Memory B cell (primary cell): Measurements from ENCODE around the gene FXR2.
A peak's percentile ranks its signal among the peaks of the same experiment; 100 is the strongest.
"Not testable (repeated sequence)": the region's sequence is repeated elsewhere in the genome, so short reads cannot be mapped to it uniquely, and the experiment has no call there.

ENCODE experiments used
- ATAC-seq: fragments of 150-1000 bp; cut with Tn5 transposase; 2 replicates; pipeline ENCODE4 v1.10.0; 2021; ENCODE audit warnings: low read depth, mild to moderate bottlenecking, moderate library complexity
- DNase-seq, 2 donors: peaks; one replicate each; pipeline ENCODE4 v3.0.0; 2022; ENCODE audit warnings: low spot score in 2 of 2
- H3K27ac Mint-ChIP-seq: one replicate; pipeline ENCODE4 v1.8.0; 2022; ENCODE audit warnings: mild to moderate bottlenecking, moderate library complexity, mixed read lengths
- H3K27me3 Mint-ChIP-seq: one replicate; pipeline ENCODE4 v1.8.0; 2022; ENCODE audit warnings: mixed read lengths
- H3K36me3 Mint-ChIP-seq: one replicate; pipeline ENCODE4 v1.8.0; 2022; ENCODE audit warnings: mild to moderate bottlenecking, mixed read lengths
- H3K4me1 Mint-ChIP-seq: one replicate; pipeline ENCODE4 v1.8.0; 2022; ENCODE audit warnings: mixed read lengths
- H3K4me3 Mint-ChIP-seq: one replicate; pipeline ENCODE4 v1.8.0; 2022; ENCODE audit warnings: mild to moderate bottlenecking, moderate library complexity, mixed read lengths
- H3K9me3 Mint-ChIP-seq: one replicate; pipeline ENCODE4 v1.8.0; 2022; ENCODE audit warnings: mixed read lengths

Gene FXR2

GRCh38 chr17:7640783-7641182, 26.1 kb upstream of the FXR2 start:
- H3K9me3 Mint-ChIP-seq, result no peaks in the 10 kb centered on the region
- H3K36me3 Mint-ChIP-seq, result no peaks in the 10 kb centered on the region
- ATAC-seq (no peak), DNase-seq (no peak)
- peaks cover 4% of the 10 kb centered on the region for H3K4me1 Mint-ChIP-seq
- H3K27me3 Mint-ChIP-seq, result no peaks in the 10 kb centered on the region
- H3K4me3 Mint-ChIP-seq, result no peak overlapping the region
- no peak overlapping the region for H3K27ac Mint-ChIP-seq

GRCh38 chr17:7636163-7636562, 21.5 kb upstream of the FXR2 start:
- ATAC-seq (no peak), DNase-seq (no peak)
- Mint-ChIP-seq H3K27ac (no peak overlapping the region), H3K4me1 (no peaks in the 10 kb centered on the region), H3K27me3 (peaks cover 1% of the 10 kb centered on the region), H3K36me3 (no peaks in the 10 kb centered on the region), H3K9me3 (no peaks in the 10 kb centered on the region), H3K4me3 (no peak overlapping the region)

GRCh38 chr17:7634384-7634783, 19.7 kb upstream of the FXR2 start:
- no peaks in the 10 kb centered on the region for H3K36me3 Mint-ChIP-seq
- H3K4me3 Mint-ChIP-seq, result no peak overlapping the region
- H3K27ac Mint-ChIP-seq, result no peak overlapping the region
- peaks cover 1% of the 10 kb centered on the region for H3K27me3 Mint-ChIP-seq
- H3K9me3 Mint-ChIP-seq, result no peaks in the 10 kb centered on the region
- DNase-seq, result no peak
- ATAC-seq, result no peak
- no peaks in the 10 kb centered on the region for H3K4me1 Mint-ChIP-seq

GRCh38 chr17:7633093-7633492, 18.4 kb upstream of the FXR2 start:
- peaks cover 1% of the 10 kb centered on the region for H3K27me3 Mint-ChIP-seq
- H3K27ac Mint-ChIP-seq, result no peak overlapping the region
- no peak for ATAC-seq
- H3K9me3 Mint-ChIP-seq, result no peaks in the 10 kb centered on the region
- H3K36me3 Mint-ChIP-seq, result no peaks in the 10 kb centered on the region
- DNase-seq, result no peak
- no peak overlapping the region for H3K4me3 Mint-ChIP-seq
- no peaks in the 10 kb centered on the region for H3K4me1 Mint-ChIP-seq

- H3K27me3 Mint-ChIP-seq, result peaks cover 1% of the 10 kb centered on the region
- no peaks in the 10 kb centered on the region for H3K36me3 Mint-ChIP-seq
- ATAC-seq, result peak; percentile 43
- H3K4me3 Mint-ChIP-seq, result no peak overlapping the region
- DNase-seq, result no peak
- no peaks in the 10 kb centered on the region for H3K9me3 Mint-ChIP-seq
- no peaks in the 10 kb centered on the region for H3K4me1 Mint-ChIP-seq
- no peak overlapping the region for H3K27ac Mint-ChIP-seq
These were observed 17.8 kb upstream of the FXR2 start for GRCh38 chr17:7632492-7632894.

- Mint-ChIP-seq H3K9me3 (no peaks in the 10 kb centered on the region), H3K36me3 (no peaks in the 10 kb centered on the region), H3K4me3 (no peak overlapping the region), H3K4me1 (peaks cover 6% of the 10 kb centered on the region), H3K27me3 (peaks cover 1% of the 10 kb centered on the region), H3K27ac (no peak overlapping the region)
- no peak for ATAC-seq
- DNase-seq, result no peak
These were observed 17.0 kb upstream of the FXR2 start for GRCh38 chr17:7631398-7632380.

- H3K9me3 Mint-ChIP-seq, result no peaks in the 10 kb centered on the region
- H3K4me3 Mint-ChIP-seq, result no peak within 1 kb of the TSS
- H3K4me1 Mint-ChIP-seq, result peaks cover 9% of the 10 kb centered on the region
- no peak for ATAC-seq
- H3K27ac Mint-ChIP-seq, result no peak within 1 kb of the TSS
- DNase-seq, result no peak
- H3K27me3 Mint-ChIP-seq, result peaks cover 1% of the 10 kb centered on the region
- H3K36me3 Mint-ChIP-seq, result peaks cover 5% of the 10 kb centered on the region
These were observed 15.4 kb upstream of the FXR2 start, which contains the start of gene SHBG for GRCh38 chr17:7629939-7630571. Gene SHBG (plus strand): TSS chr17:7630135. CDS start chr17:7630173, 38 bp downstream.

GRCh38 chr17:7627250-7628121, 12.8 kb upstream of the FXR2 start, which contains the start of gene SAT2:
Gene SAT2 (minus strand): TSS chr17:7627821. CDS start chr17:7627635, 186 bp downstream.
- H3K4me3 Mint-ChIP-seq, result peak within 1 kb of the TSS; percentile 95
- peaks cover 9% of the 10 kb centered on the region for H3K4me1 Mint-ChIP-seq
- no peaks in the 10 kb centered on the region for H3K9me3 Mint-ChIP-seq
- H3K27ac Mint-ChIP-seq, result peak within 1 kb of the TSS; percentile 79
- H3K36me3 Mint-ChIP-seq, result peaks cover 5% of the 10 kb centered on the region
- no peaks in the 10 kb centered on the region for H3K27me3 Mint-ChIP-seq
- ATAC-seq (peak; percentile 92), DNase-seq (peak; percentile 63 to 70)

GRCh38 chr17:7626956-7627249, 12.2 kb upstream of the FXR2 start:
- Mint-ChIP-seq H3K27me3 (no peaks in the 10 kb centered on the region), H3K9me3 (no peaks in the 10 kb centered on the region)
- DNase-seq, result no peak

GRCh38 chr17:7626307-7626706, 11.6 kb upstream of the FXR2 start:
- Mint-ChIP-seq H3K27ac (no peak overlapping the region), H3K9me3 (no peaks in the 10 kb centered on the region), H3K36me3 (peaks cover 5% of the 10 kb centered on the region), H3K27me3 (no peaks in the 10 kb centered on the region), H3K4me3 (peak overlapping the region; percentile 95), H3K4me1 (peaks cover 9% of the 10 kb centered on the region)
- ATAC-seq (no peak), DNase-seq (no peak)

More at GRCh38 chr17:7626956-7627249, 12.2 kb upstream of the FXR2 start:
- Mint-ChIP-seq H3K4me3 (peak overlapping the region; percentile 95), H3K36me3 (peaks cover 5% of the 10 kb centered on the region), H3K4me1 (peaks cover 9% of the 10 kb centered on the region), H3K27ac (peak overlapping the region; percentile 79)
- no peak for ATAC-seq

- H3K27ac Mint-ChIP-seq, ATAC-seq, H3K4me1 Mint-ChIP-seq, DNase-seq, H3K27me3 Mint-ChIP-seq, H3K36me3 Mint-ChIP-seq, H3K9me3 Mint-ChIP-seq: not testable (repeated sequence)
- peak overlapping the region; percentile 11 for H3K4me3 Mint-ChIP-seq
These were observed 11.1 kb upstream of the FXR2 start for GRCh38 chr17:7625749-7626148.

- Mint-ChIP-seq H3K4me3 (no peak overlapping the region), H3K36me3 (peaks cover 5% of the 10 kb centered on the region), H3K4me1 (peaks cover 9% of the 10 kb centered on the region), H3K27ac (no peak overlapping the region), H3K9me3 (no peaks in the 10 kb centered on the region), H3K27me3 (no peaks in the 10 kb centered on the region)
- no peak for DNase-seq
- no peak for ATAC-seq
These were observed 9.0 kb upstream of the FXR2 start for GRCh38 chr17:7623661-7624060.

- Mint-ChIP-seq H3K27ac (no peak overlapping the region), H3K9me3 (no peaks in the 10 kb centered on the region), H3K4me3 (no peak overlapping the region), H3K27me3 (no peaks in the 10 kb centered on the region), H3K36me3 (no peaks in the 10 kb centered on the region), H3K4me1 (no peaks in the 10 kb centered on the region)
- ATAC-seq (no peak), DNase-seq (no peak)
These were observed 6.1 kb upstream of the FXR2 start for GRCh38 chr17:7620835-7621234.

GRCh38 chr17:7618608-7619007, 3.9 kb upstream of the FXR2 start:
- no peaks in the 10 kb centered on the region for H3K36me3 Mint-ChIP-seq
- DNase-seq (no peak), ATAC-seq (no peak)
- H3K4me1 Mint-ChIP-seq, result peaks cover 4% of the 10 kb centered on the region
- no peaks in the 10 kb centered on the region for H3K9me3 Mint-ChIP-seq
- no peaks in the 10 kb centered on the region for H3K27me3 Mint-ChIP-seq
- no peak overlapping the region for H3K4me3 Mint-ChIP-seq
- H3K27ac Mint-ChIP-seq, result no peak overlapping the region
